ENCODE measurements around the gene TXNDC12. TPM values are rescaled to one million over a fixed set of nuclear protein-coding genes. Genes with fewer than 3 reads are reported as not detected.
"Not testable (repeated sequence)": the region's sequence is repeated elsewhere in the genome, so short reads cannot be mapped to it uniquely, and the experiment has no call there.

Gene TXNDC12
- total and polyA plus RNA-seq, 9 of the 15 experiments (the other 6 are each of a cell fraction or from before 2014, with no cell fraction given) = 17.0 to 60.8 (median 37.8) TPM

DNA sequence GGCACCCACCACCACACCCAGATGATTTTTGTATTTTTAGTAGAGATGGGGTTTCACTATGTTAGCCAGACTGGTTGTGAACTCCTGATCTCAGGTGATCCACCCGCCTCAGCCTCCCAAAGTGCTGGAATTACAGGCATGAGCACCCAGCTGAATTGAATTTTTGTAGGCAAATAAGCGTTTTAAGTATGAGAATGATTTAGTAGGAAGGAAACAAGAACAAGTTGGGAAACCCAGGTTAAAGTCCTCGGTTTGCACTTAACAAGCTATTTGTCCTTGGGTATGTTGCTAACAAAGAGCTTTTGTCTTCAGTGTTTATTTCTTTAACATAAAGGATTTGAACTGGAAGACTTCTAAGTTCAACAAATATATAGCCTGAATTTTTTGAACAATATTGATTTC is 25.0 kb upstream of the TXNDC12 start (continued):
- TF ChIP-seq NCOR1 (IDR thresholded peaks at IDR 0.05) (no peak), BCOR (IDR thresholded peaks at IDR 0.05) (no peak), SETDB1 (IDR thresholded peaks at IDR 0.05; ENCODE audit: low read length) (no peak)

DNA sequence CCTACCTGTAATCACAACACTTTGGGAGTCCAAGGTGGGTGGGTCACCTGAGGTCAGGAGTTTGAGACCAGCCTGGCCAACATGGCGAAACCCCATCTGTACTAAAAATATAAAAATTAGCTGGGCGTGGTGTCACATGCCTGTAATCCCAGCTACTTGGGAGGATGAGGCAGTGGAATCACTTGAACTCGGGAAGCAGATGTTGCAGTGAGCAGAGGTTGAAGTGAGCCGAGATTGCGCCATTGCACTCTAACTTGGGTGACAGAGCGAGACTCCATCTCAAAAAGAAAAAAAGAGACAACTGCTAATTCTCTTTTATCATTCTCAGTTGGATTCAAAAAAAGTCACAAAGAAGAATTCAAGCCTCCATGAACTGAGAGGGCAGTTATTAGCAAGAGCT is 22.3 kb upstream of the TXNDC12 start:
- H4K20me1 ChIP-seq (replicated peaks; ENCODE audit: control insufficient read depth, insufficient read depth, low read length); H3K27me3 ChIP-seq (ENCODE audit: control insufficient read depth in 2 of 2, insufficient read depth in 2 of 2, low read length in 2 of 2); CTCF ChIA-PET (ENCODE audit: low intra/inter-chr PET ratio); H3K9me1 ChIP-seq (ENCODE audit: control insufficient read depth, insufficient read depth, low read length); in situ Hi-C loops (cut with MboI); H2AFZ ChIP-seq (ENCODE audit: low read depth, low read length); H3K4me2 ChIP-seq (ENCODE audit: insufficient read depth, low read length); H3K4me3 ChIP-seq; DNase-seq (ENCODE audit: extremely low read depth in 1 of 4, low spot score in 3 of 4); H3K9me3 ChIP-seq (replicated peaks; ENCODE audit: control insufficient read depth, insufficient read depth, low read depth, low read length); ATAC-seq; BruUV-seq (replicated peaks); H3K27ac ChIP-seq (ENCODE audit: extremely low read depth, low read depth, low read length); H3K9ac ChIP-seq (ENCODE audit: insufficient read depth in 1 of 2, low read depth in 2 of 2, low read length in 2 of 2); FAIRE-seq; intact Hi-C loops (cut with micrococcal nuclease): not testable (repeated sequence)
- H3K36me3 ChIP-seq (ENCODE audit: control insufficient read depth, insufficient read depth, low read length) = peaks cover 52% of the 10 kb centered on the region
- peaks cover 49% of the 10 kb centered on the region for H3K79me2 ChIP-seq (ENCODE audit: control insufficient read depth, insufficient read depth, low read length)
- POLR2A ChIA-PET = interaction anchor here (0.5 to 1.8 kb wide), 5 partner anchors 9 to 300 kb away, joined by 3 to 5 read pairs (median 3); no protein-coding TSS in a partner anchor
- 94% methylated on average over 6 of the region's 6 CpGs for WGBS (ENCODE audit: insufficient coverage, low coverage, missing lambda C conversion rate)
- peak; percentile 33; the same call in 1 of the 2 replicates for TF ChIP-seq CEBPB (tag; IDR thresholded peaks at IDR 0.05)
- H3K4me1 ChIP-seq (replicated peaks in 1 of 2; ENCODE audit: control insufficient read depth in 2 of 2, insufficient read depth in 2 of 2, low read length in 2 of 2) = peaks cover 2 to 15% of the 10 kb centered on the region in 2 experiments; a peak in 4 of 5 replicates

- H3K36me3 ChIP-seq (ENCODE audit: control insufficient read depth, insufficient read depth, low read length) = peaks cover 69% of the 10 kb centered on the region
- H3K9me3 ChIP-seq (replicated peaks; ENCODE audit: control insufficient read depth, insufficient read depth, low read depth, low read length) = no peaks in the 10 kb centered on the region
- intact Hi-C loops (cut with micrococcal nuclease) = no loop called here
- H3K4me2 ChIP-seq (ENCODE audit: insufficient read depth, low read length) = no peak overlapping the region
- H3K9ac ChIP-seq (ENCODE audit: insufficient read depth in 1 of 2, low read depth in 2 of 2, low read length in 2 of 2) = no peak overlapping the region
- CTCF ChIA-PET (ENCODE audit: low intra/inter-chr PET ratio) = no interaction called here
- peaks cover 2 to 15% of the 10 kb centered on the region in 2 experiments; a peak in 4 of 5 replicates for H3K4me1 ChIP-seq (replicated peaks in 1 of 2; ENCODE audit: control insufficient read depth in 2 of 2, insufficient read depth in 2 of 2, low read length in 2 of 2)
- no peak overlapping the region for H2AFZ ChIP-seq (ENCODE audit: low read depth, low read length)
- no peaks in the 10 kb centered on the region for H3K9me1 ChIP-seq (ENCODE audit: control insufficient read depth, insufficient read depth, low read length)
- DNase-seq (ENCODE audit: extremely low read depth in 1 of 4, low spot score in 3 of 4) = no peak
- in situ Hi-C loops (cut with MboI) = no loop called here
- no peaks in the 10 kb centered on the region for H4K20me1 ChIP-seq (replicated peaks; ENCODE audit: control insufficient read depth, insufficient read depth, low read length)
- no peaks in the 10 kb centered on the region for H3K27me3 ChIP-seq (ENCODE audit: control insufficient read depth in 2 of 2, insufficient read depth in 2 of 2, low read length in 2 of 2)
- 79% methylated on average over 6 of the region's 6 CpGs for WGBS (ENCODE audit: insufficient coverage, low coverage, missing lambda C conversion rate)
- no peak overlapping the region for H3K27ac ChIP-seq (ENCODE audit: extremely low read depth, low read depth, low read length)
- H3K79me2 ChIP-seq (ENCODE audit: control insufficient read depth, insufficient read depth, low read length) = peaks cover 63% of the 10 kb centered on the region
- no peak for FAIRE-seq
- no peak for ATAC-seq
- no TSS peak for BruUV-seq (replicated peaks)
- POLR2A ChIA-PET = interaction anchor here (0.9 to 2.7 kb wide), 6 partner anchors 9 to 251 kb away, joined by 3 to 16 read pairs (median 12); no protein-coding TSS in a partner anchor
- no peak overlapping the region for H3K4me3 ChIP-seq
- TF ChIP-seq ZNF449 (CRISPR knock-in tag; IDR thresholded peaks at IDR 0.05) (no peak), BRF1 (IDR thresholded peaks at IDR 0.05; ENCODE audit: borderline replicate concordance, extremely low read depth, insufficient read length) (no peak), RB1 (IDR thresholded peaks at IDR 0.05; ENCODE audit: low read depth) (no peak), MTF1 (CRISPR knock-in tag; IDR thresholded peaks at IDR 0.05; ENCODE audit: borderline replicate concordance) (no peak), CC2D1A (IDR thresholded peaks at IDR 0.05) (no peak), MCM2 (IDR thresholded peaks at IDR 0.05; ENCODE audit: low read depth) (no peak), PCBP1 (IDR thresholded peaks at IDR 0.05; ENCODE audit: low read depth, low read length, poor library complexity, severe bottlenecking) (no peak)
- TF ChIP-seq, protein P1, sequence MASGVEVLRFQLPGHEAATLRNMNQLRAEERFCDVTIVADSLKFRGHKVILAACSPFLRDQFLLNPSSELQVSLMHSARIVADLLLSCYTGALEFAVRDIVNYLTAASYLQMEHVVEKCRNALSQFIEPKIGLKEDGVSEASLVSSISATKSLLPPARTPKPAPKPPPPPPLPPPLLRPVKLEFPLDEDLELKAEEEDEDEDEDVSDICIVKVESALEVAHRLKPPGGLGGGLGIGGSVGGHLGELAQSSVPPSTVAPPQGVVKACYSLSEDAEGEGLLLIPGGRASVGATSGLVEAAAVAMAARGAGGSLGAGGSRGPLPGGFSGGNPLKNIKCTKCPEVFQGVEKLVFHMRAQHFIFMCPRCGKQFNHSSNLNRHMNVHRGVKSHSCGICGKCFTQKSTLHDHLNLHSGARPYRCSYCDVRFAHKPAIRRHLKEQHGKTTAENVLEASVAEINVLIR (CRISPR knock-in tag; IDR thresholded peaks at IDR 0.05) = no peak
Observed at GRCh38 chr1:52072291-52072690, 17.3 kb upstream of the TXNDC12 start.
